Hematopoietic multipotent progenitor cell treated with erythropoietin and hydrocortisone succinate and interleukin-3 and kit ligand, for 15 days (in vitro differentiated cells): ENCODE data around the gene C1GALT1.

Experiments used
- DNase-seq: peaks from one replicate; pipeline ENCODE4 v3.0.0-alpha.2; 2015; ENCODE audit warnings: low spot score

The C1GALT1 gene

DNA sequence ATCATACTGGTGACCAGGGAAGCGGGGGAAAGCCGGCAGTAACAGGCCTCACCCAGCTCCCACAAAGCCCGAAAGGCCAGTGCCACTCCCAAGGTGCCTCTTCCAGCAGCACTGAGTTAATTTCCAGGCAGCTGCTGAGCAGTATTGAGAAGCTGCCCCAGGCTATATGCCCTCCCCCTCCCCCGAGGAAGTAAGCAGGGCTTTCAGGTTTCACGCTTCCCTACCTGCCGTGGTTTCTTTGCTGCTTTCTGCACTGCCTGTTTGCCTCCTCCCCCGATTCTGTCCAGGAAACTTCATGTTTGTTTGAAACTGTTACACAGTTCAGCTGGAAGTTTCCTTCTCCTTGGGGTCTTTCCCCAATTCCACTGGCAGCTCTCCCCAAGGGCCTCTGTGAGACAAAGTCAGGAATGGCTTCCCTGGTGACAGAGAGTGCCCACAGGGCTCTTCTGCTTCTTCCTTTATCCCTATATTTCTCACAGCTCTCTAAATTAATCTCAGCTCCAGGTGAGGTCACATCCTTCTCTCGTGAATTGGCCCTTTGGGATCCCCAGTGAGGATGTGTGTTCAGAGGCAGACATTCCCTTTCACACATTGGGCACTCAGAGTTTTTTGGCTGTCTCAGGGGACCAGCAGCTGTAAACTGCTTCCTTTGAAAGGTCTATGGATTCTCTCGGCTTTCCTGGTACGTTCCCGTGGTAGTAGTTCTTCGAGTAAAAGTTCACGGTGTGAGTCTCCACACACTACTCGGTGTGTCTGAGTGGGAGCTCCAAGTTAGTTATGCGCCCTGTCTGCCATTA lies 19.4 kb downstream of the C1GALT1 start:
- DNase-seq: no peak

GRCh38 chr7:7202375-7202720 lies 20.0 kb downstream of the C1GALT1 start:
- DNase-seq: no peak

DNA sequence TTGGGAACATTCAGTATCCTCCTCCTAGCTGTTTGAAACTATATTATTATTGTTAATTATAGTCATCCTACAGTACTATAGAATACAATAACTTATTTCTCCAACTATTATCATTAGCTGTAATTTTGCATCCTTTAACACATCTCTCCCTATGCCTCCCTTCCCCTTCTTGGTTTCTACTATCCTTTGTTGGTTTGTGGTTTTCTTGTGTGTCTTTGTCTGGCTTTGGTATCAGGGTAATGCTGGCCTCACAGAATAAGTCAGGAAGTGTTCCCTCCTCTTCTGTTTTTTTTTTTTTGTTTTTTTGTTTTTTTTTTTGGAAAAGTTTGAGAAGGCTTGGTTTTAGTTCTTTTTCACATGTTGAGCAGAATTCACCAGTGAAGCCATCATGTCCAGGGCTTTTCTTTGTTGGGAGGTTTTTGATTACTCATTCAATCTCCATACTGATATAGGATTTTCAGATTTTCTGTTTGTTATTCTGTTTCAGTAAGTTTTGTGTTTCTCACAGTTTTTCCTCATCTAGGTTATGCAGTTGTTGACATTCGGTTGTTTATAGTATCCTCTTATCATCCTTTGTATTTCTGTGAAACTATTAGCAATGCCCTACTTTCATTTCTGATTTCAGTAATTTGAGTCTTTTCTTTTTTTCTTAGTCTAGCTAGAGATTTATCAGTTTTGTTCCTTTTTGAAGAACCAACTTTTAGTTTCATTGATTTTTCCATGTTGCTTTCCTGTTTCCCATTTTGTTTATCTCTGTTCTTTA lies 21.6 kb downstream of the C1GALT1 start:
- DNase-seq: no peak

DNA sequence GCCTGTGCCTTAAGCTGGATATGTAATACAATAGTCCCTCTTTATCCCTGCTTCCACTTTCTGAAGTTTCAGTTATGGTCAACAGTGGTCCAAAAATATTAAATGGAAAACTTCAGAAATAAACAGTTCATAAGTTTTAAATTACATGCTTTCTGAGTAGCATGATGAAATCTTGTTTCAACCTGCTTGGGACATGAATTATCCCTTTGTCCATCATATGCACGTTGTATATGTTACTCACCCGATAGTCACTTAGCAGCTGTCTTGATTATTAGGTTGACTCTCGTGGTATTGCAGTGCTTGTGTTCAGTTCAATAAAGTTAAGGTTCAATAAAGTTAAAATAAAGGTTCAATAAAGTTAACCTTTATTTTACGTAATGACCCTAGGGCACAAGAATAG lies 25.5 kb downstream of the C1GALT1 start:
- DNase-seq: no peak

- DNase-seq: no peak
Observed at GRCh38 chr7:7208520-7208919, 26.2 kb downstream of the C1GALT1 start.

- no peak for DNase-seq
Observed at GRCh38 chr7:7209412-7210050, 27.2 kb downstream of the C1GALT1 start.

GRCh38 chr7:7210475-7211237 lies 28.3 kb downstream of the C1GALT1 start:
- DNase-seq: no peak

DNA sequence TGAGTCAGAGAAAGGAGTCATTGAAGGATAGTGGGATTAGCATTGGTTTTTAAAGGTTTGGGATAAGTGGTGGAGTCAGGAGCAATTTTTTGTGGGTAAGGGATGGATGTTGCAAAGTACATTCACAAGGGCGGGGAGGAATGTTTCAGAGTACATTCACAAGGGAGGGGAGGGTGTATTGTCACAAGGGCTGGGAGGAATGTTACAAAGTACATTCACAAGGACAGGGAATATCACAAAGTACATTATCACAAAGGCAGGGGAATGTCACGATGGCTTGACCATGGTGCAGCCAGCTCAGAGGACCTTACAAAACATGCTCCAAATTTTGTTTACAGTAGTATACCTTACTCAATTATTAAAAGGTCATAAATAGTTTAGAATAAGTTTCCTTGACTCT lies 30.3 kb downstream of the C1GALT1 start:
- DNase-seq: no peak

GRCh38 chr7:7214398-7215347 lies 32.3 kb downstream of the C1GALT1 start:
- no peak for DNase-seq

DNA sequence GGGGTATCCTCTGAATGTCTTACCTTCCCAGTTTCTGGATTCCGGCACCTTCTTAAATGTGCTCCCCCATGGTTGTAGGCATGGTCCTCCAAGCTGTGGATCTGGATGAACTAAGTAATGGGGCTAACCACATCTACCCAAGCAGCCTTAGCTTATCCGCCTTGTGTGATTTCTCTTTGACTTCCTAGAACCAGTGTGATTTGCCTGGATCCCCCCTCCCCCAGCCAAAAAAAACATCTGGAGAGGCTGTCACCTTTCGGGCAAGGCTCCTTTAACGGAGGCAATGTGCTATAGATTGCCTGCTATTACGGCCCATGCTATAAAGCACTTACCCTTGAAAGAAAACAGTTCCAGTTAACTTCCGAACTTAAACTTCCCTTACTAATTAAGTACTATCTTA lies 33.9 kb downstream of the C1GALT1 start:
- DNase-seq: no peak

- no peak for DNase-seq
Observed at GRCh38 chr7:7219216-7219615, 36.9 kb downstream of the C1GALT1 start.

DNA sequence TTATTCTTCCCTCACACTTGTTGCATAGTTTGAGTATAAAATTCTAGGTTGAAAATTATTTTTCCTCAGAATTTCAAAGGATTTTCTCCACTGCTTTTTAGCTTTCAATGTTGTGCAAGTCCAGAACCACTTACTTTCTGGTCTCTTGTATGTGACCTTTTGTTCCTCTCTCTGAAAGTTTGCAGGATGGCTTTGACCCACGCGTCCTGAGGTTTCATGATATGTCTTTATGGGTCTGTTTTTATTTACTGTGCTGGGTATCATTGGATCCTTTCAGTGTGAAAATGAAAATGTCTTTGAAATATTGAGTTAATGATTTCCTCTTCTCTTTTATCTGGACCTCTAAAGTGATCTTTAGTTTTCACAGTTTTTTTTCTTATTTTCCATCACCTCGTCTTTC lies 38.5 kb downstream of the C1GALT1 start:
- no peak for DNase-seq

DNA sequence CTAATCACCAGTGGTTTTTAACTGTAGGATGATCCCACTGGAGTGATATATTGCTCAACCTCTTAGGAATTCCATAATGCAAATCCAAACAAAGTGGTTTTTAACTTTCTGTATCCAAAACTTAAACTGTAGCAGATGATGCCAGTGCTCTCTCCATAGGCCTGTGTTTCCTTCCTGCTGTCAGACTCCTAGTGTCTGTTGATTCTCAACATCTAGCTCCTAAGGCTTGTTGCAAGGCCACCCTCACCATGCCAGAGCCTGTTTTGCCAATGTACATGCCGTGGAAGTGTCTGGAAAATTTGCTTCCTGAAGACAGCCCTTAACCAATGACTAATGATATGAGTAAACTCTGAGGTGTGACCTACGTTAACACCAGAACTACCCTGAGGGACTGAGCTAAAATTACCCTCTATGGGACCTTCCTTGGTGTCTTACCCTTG lies 39.3 kb downstream of the C1GALT1 start:
- no peak for DNase-seq

GRCh38 chr7:7223250-7223649 lies 40.9 kb downstream of the C1GALT1 start:
- DNase-seq: no peak

- DNase-seq: no peak
Observed at GRCh38 chr7:7226407-7226806, 44.1 kb downstream of the C1GALT1 start.

- DNase-seq: no peak
Observed at GRCh38 chr7:7228472-7228871, 46.1 kb downstream of the C1GALT1 start.

DNA sequence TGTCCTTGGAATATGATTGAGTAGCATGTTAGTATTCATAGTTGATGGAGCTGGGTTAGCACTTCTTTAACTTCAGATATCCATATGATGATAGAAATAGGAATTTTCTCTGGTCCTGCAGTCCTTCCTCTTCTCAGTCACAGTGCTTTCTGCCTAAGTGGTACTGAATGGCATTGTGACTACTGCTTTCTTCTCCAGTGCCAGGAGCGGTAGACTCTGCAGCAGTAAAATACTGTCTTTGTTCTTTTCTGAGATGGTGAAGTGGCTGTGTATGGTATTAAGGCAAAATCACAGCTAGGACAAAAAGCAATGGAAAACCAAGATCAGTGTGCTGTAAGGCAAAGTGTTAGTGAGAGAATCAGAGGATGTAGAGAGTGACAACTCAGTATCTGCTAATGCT lies 46.6 kb downstream of the C1GALT1 start:
- DNase-seq: no peak

DNA sequence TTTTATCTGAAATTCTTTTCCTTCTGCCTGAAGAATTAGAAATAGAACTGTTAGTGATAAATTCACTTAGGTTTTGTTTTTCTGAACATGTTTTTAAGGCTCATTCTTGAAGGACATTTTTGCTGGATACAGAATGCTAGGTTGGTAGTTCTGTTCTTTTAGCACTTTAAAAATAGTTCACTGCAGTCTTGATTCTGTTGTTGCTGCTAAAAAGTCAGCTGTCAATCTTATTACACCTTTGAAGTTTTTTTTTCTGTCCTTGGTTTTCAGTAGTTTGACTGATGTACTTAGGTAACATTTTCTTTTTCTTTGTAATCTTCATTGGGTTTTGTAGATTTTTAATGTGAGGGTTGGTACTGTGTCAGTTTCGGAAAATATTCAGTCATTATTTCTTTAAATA lies 48.7 kb downstream of the C1GALT1 start:
- DNase-seq: no peak

DNA sequence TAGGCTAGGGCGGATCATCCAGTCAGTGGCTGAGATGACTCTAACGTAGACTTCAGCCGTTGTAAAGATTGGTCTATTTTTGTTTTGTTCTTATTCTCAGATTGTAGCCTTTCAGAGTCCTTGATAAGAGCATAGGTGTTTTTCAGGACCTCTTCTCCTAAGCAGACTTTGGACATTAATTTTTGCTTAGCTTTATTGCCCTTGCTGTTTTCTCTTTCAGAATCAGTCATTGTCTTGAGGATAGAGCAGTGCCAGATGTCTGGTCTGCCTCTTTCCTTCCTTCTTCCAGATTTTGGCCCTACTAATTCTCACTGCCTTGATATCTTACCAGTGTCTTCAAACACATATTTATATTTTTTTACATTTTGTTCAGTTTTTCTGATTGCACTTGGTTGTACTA lies 49.5 kb downstream of the C1GALT1 start:
- DNase-seq: no peak

DNA sequence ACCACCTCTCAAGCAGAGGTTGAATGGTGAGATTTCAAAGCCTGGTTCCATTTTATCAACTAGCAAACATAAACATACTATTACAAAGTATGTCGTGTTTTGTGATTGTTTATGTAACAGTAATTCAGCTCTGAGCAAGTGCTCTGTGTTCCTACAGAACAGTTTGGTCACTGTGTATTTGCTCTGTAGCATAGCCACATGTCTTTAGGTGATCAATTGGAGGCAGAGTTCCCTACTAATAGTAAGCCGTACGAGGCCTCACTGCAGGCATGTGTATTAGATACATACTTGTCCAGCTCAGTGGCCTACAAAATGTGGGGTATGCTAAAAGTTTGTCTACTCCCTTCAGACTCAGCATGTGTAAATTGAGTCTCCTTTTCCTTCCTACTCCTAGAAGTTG lies 53.0 kb downstream of the C1GALT1 start:
- no peak for DNase-seq

DNA sequence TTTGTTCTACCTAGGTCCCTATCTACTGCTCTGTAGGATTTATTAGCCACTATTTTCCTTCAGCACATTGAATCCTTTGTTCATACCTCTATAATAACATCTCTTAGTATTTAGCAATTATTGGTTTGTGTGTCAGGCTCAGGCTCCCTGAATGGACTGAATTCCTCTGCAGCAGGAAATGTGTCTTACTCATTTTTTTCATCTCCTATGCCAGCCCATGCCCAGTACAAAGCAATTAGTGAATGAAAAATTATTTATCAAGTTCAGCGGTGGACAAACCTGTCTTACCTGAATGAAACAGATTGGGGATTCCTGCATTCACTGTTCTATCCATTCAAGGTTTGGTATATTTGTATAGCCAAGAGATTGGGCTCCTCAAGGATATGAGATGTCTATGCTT lies 53.7 kb downstream of the C1GALT1 start:
- DNase-seq: no peak
